H1 (cell line): Measurements from ENCODE around the gene SLC44A5. TPM values are rescaled to one million over a fixed set of nuclear protein-coding genes. Genes with fewer than 3 reads are reported as not detected.

Source experiments
- CTCF ChIA-PET: fragments of 300-600 bp; sonication (Branson Sonifier 250); formaldehyde crosslinking; loops from one replicate; lab custom pipeline; 2021; ENCODE audit not compliant: partially characterized antibody; lab: Charles Lee
- POLR2A ChIA-PET: fragments of 300-600 bp; sonication (Branson Sonifier 250); formaldehyde crosslinking; loops from one replicate; lab custom pipeline; 2021; ENCODE audit warnings: inconsistent platforms; ENCODE audit not compliant: partially characterized antibody; lab: Charles Lee
- DNase-seq, 2 experiments: peaks; one replicate each; pipeline versions ENCODE4 v3.0.0 to v3.0.0-alpha.2; 2010 to 2022; ENCODE audit warnings: low spot score in 2 of 2, low read depth in 1 of 2, mixed read lengths in 1 of 2
- FAIRE-seq: peaks from 2 replicates; lab custom pipeline; 2011; peaks lifted over from hg19 to GRCh38; lab: Jason Lieb, UNC
- H2AFZ ChIP-seq: 2 replicates; pipeline ENCODE4 v1.8.1; 2012; ENCODE audit warnings: low read length, inconsistent platforms
- H2AK5ac ChIP-seq: 2 replicates; pipeline ENCODE4 v1.6.1; 2013; ENCODE audit warnings: low read depth, low read length
- H2BK120ac ChIP-seq: replicated peaks from 2 replicates; pipeline ENCODE3; 2013; ENCODE audit warnings: low read depth, low read length, inconsistent platforms
- H2BK12ac ChIP-seq: 2 replicates; pipeline ENCODE4 v1.6.1; 2013; ENCODE audit warnings: low read depth, low read length
- H2BK15ac ChIP-seq: 2 replicates; pipeline ENCODE4 v1.6.1; 2013; ENCODE audit warnings: low read length
- H2BK20ac ChIP-seq: 2 replicates; pipeline ENCODE4 v1.6.1; 2013; ENCODE audit warnings: low read length
- H2BK5ac ChIP-seq: 2 replicates; pipeline ENCODE4 v1.6.1; 2013; ENCODE audit warnings: low read depth, low read length
- H3K14ac ChIP-seq: 2 replicates; pipeline ENCODE4 v1.6.1; 2013; ENCODE audit warnings: inconsistent platforms; ENCODE audit not compliant: insufficient read length
- H3K18ac ChIP-seq: 2 replicates; pipeline ENCODE4 v1.6.1; 2013; ENCODE audit warnings: low read length; ENCODE audit errors: extremely low read depth
- H3K23ac ChIP-seq: 2 replicates; pipeline ENCODE4 v1.6.1; 2013; ENCODE audit warnings: inconsistent platforms; ENCODE audit not compliant: insufficient read length
- H3K23me2 ChIP-seq: 2 replicates; pipeline ENCODE4 v1.6.1; 2013; ENCODE audit warnings: low read depth, low read length
- H3K27ac ChIP-seq: 2 replicates; pipeline ENCODE4 v1.6.1; 2011; ENCODE audit warnings: low read depth, low read length, inconsistent platforms
- H3K27me3 ChIP-seq, 4 experiments: replicated peaks in 1 of 4; 1 replicate in 1 of 4; 2 replicates in 3 of 4; pipeline versions ENCODE4 v1.6.1 to v1.8.1; 2011 to 2013; ENCODE audit warnings: low read length in 3 of 4, mild to moderate bottlenecking in 3 of 4, inconsistent platforms in 2 of 4, mixed read lengths in 2 of 4, moderate library complexity in 1 of 4; ENCODE audit not compliant: control insufficient read depth in 3 of 4, insufficient read depth in 3 of 4; ENCODE audit errors: extremely low read depth in 1 of 4
- H3K36me3 ChIP-seq, 4 experiments: 2 replicates each; pipeline versions ENCODE4 v1.6.1 to v1.8.1; 2011 to 2013; ENCODE audit warnings: mild to moderate bottlenecking in 4 of 4, low read length in 3 of 4, moderate library complexity in 2 of 4, control low read depth in 1 of 4, inconsistent platforms in 1 of 4; ENCODE audit not compliant: insufficient read depth in 4 of 4, control insufficient read depth in 2 of 4
- H3K4ac ChIP-seq: replicated peaks from 2 replicates; pipeline ENCODE3; 2013; ENCODE audit warnings: low read length, low read depth, mixed read lengths, inconsistent platforms; ENCODE audit not compliant: insufficient read length
- H3K4me1 ChIP-seq, 4 experiments: replicated peaks in 1 of 4; 1 replicate in 1 of 4; 2 replicates in 3 of 4; pipeline versions ENCODE4 v1.6.1 to v1.8.1; 2011 to 2013; ENCODE audit warnings: low read length in 3 of 4, inconsistent platforms in 2 of 4, mixed read lengths in 1 of 4; ENCODE audit not compliant: insufficient read depth in 4 of 4, control insufficient read depth in 3 of 4
- H3K4me2 ChIP-seq, 2 experiments: 2 replicates each; pipeline versions ENCODE4 v1.6.1 to v1.8.1; 2011 to 2013; ENCODE audit warnings: low read depth in 2 of 2, low read length in 2 of 2, control low read depth in 1 of 2, inconsistent platforms in 1 of 2, mild to moderate bottlenecking in 1 of 2; ENCODE audit not compliant: insufficient read depth in 1 of 2
- H3K4me3 ChIP-seq, 4 experiments: fragments of 200-600, 300-600 bp in 1 of 4; sonication (generic), shearing (Covaris generic), sonication (Bioruptor Twin) in 1 of 4; 2 replicates each; pipeline versions ENCODE4 v1.5.1 to v1.8.1; 2011 to 2016; ENCODE audit warnings: low read length in 4 of 4, low read depth in 3 of 4, control low read depth in 2 of 4, inconsistent platforms in 2 of 4, mild to moderate bottlenecking in 2 of 4, mixed read lengths in 1 of 4, moderate library complexity in 1 of 4; ENCODE audit not compliant: insufficient read depth in 2 of 4; ENCODE audit errors: extremely low read depth in 1 of 4
- H3K56ac ChIP-seq: replicated peaks from 2 replicates; pipeline ENCODE3; 2013; ENCODE audit warnings: low read depth, mild to moderate bottlenecking, mixed read lengths, low read length, inconsistent platforms; ENCODE audit not compliant: insufficient read length
- H3K79me1 ChIP-seq: 2 replicates; pipeline ENCODE4 v1.6.1; 2013; ENCODE audit warnings: low read depth, low read length, control low read depth
- H3K79me2 ChIP-seq, 2 experiments: 2 replicates each; pipeline versions ENCODE4 v1.6.1 to v1.8.1; 2012 to 2013; ENCODE audit warnings: low read length in 2 of 2, mild to moderate bottlenecking in 2 of 2, inconsistent platforms in 1 of 2; ENCODE audit not compliant: insufficient read depth in 2 of 2, control insufficient read depth in 1 of 2
- H3K9ac ChIP-seq, 4 experiments: replicated peaks in 1 of 4; 1 replicate in 1 of 4; 2 replicates in 3 of 4; pipeline versions ENCODE4 v1.6.1 to v1.8.1; 2011 to 2013; ENCODE audit warnings: low read depth in 3 of 4, low read length in 3 of 4, control low read depth in 2 of 4, mild to moderate bottlenecking in 2 of 4, moderate library complexity in 2 of 4, inconsistent platforms in 1 of 4; ENCODE audit errors: extremely low read depth in 1 of 4
- H3K9me3 ChIP-seq, 2 experiments: 2 replicates each; pipeline versions ENCODE4 v1.6.1 to v1.8.1; 2012 to 2013; ENCODE audit warnings: mild to moderate bottlenecking in 2 of 2, moderate library complexity in 2 of 2, control low read depth in 1 of 2, inconsistent platforms in 1 of 2, low read depth in 1 of 2, low read length in 1 of 2, mixed read lengths in 1 of 2; ENCODE audit not compliant: insufficient read depth in 2 of 2
- H4K20me1 ChIP-seq, 2 experiments: replicated peaks in 1 of 2; 2 replicates each; pipeline versions ENCODE3 to v1.8.1; 2011 to 2013; ENCODE audit warnings: inconsistent platforms in 2 of 2, low read length in 2 of 2, mild to moderate bottlenecking in 1 of 2; ENCODE audit not compliant: insufficient read depth in 2 of 2, control insufficient read depth in 1 of 2
- H4K5ac ChIP-seq: 2 replicates; pipeline ENCODE4 v1.6.1; 2013; ENCODE audit warnings: low read length, low read depth, mixed read lengths, inconsistent platforms; ENCODE audit not compliant: insufficient read length
- H4K8ac ChIP-seq: 2 replicates; pipeline ENCODE4 v1.8.0; 2013; ENCODE audit warnings: mild to moderate bottlenecking, moderate library complexity, low read length, inconsistent platforms; ENCODE audit not compliant: insufficient read depth; ENCODE audit errors: extremely low read depth
- H4K91ac ChIP-seq: replicated peaks from 2 replicates; pipeline ENCODE3; 2013; ENCODE audit warnings: low read length, mixed read lengths, inconsistent platforms; ENCODE audit not compliant: insufficient read length
- CEBPB ChIP-seq: IDR thresholded peaks from 2 replicates; pipeline ENCODE4 v1.6.1; 2012; ENCODE audit warnings: low read depth, low read length
- CTBP2 ChIP-seq: IDR thresholded peaks from 2 replicates; pipeline ENCODE4 v1.7.0; 2011; ENCODE audit warnings: borderline replicate concordance, mild to moderate bottlenecking, moderate library complexity, mixed read lengths, low read length; ENCODE audit not compliant: insufficient read depth, insufficient read length
- EZH2 ChIP-seq: fragments of 200-600 bp; sonication (generic); IDR thresholded peaks from 2 replicates; pipeline ENCODE4 v1.7.1; 2012; ENCODE audit warnings: low read depth, mild to moderate bottlenecking, moderate library complexity, low read length, inconsistent platforms; ENCODE audit not compliant: severe bottlenecking
- GABPA ChIP-seq: IDR thresholded peaks from 2 replicates; pipeline ENCODE4 v1.6.1; 2011; ENCODE audit warnings: mild to moderate bottlenecking, low read length, moderate library complexity, borderline replicate concordance; ENCODE audit not compliant: insufficient read depth
- KDM4A ChIP-seq: IDR thresholded peaks from one replicate; pipeline ENCODE4 v1.7.1; 2012; ENCODE audit warnings: low read depth, mild to moderate bottlenecking, moderate library complexity, low read length, inconsistent platforms; ENCODE audit not compliant: severe bottlenecking
- NRF1 ChIP-seq: IDR thresholded peaks from 2 replicates; pipeline ENCODE4 v1.6.1; 2011; ENCODE audit warnings: mild to moderate bottlenecking, low read depth, low read length, improper control_type of control experiment
- TCF12 ChIP-seq: IDR thresholded peaks from 2 replicates; pipeline ENCODE4 v1.6.1; 2011; ENCODE audit warnings: low read depth, mild to moderate bottlenecking, low read length
- WGBS, 2 experiments: shearing (Covaris generic) in 1 of 2; methylation state at CpG; one replicate each; pipeline versions ENCODE4 v1.1.6 to v1.1.7; 2013 to 2015; ENCODE audit warnings: low lambda C conversion rate in 2 of 2, mixed read lengths in 2 of 2, inconsistent platforms in 1 of 2, low coverage in 1 of 2, missing lambda C conversion rate in 1 of 2; ENCODE audit not compliant: insufficient replicate concordance in 2 of 2, insufficient coverage in 1 of 2, insufficient read length in 1 of 2; ENCODE audit errors: extremely low coverage in 1 of 2, missing lambda C conversion rate in 1 of 2; 5-methylcytosine and 5-hydroxymethylcytosine counted together
- polyA plus RNA-seq, 7 experiments: library from polyadenylated mRNA; depleted of rRNA in 3 of 7; stranded (reverse) in 5 of 7; unstranded in 2 of 7; fragments of >200 nt in 5 of 7; fragments of 200-250 nt in 2 of 7; gene quantifications; 1 replicate in 5 of 7; 2 replicates in 1 of 7; 4 replicates in 1 of 7; pipeline versions ENCODE4 v1.2.1 to v1.2.3, GENCODE V29; 2011 to 2013; ENCODE audit warnings: missing spikeins in 2 of 7, mixed read lengths in 2 of 7
- total RNA-seq: library from RNA; stranded (reverse); fragmentation: NEBNext Ultra II Directional; extraction: Animal tissue kit (Norgen Biotek cat#: 25700); gene quantifications from 2 replicates; pipeline ENCODE4 v1.2.1, GENCODE V29; 2021

Gene SLC44A5
- total and polyA plus RNA-seq, 2 of the 8 experiments (the other 6 are each of a cell fraction or from before 2014, with no cell fraction given): 1.8 to 3.3 TPM

- ChIA-PET POLR2A (no interaction called here), CTCF (interaction anchor here (0.6 to 5.5 kb wide), 41 partner anchors 9 to 469 kb away, joined by 3 to 92 read pairs (median 3); partner anchors contain the start of gene LHX8)
- DNase-seq (no peak), FAIRE-seq (no peak)
- peaks cover 0 to 3% (median 0%) of the 10 kb centered on the region in 4 experiments; a peak in 1 of 7 replicates for H3K4me1 ChIP-seq
- no peaks in the 10 kb centered on the region for H3K9me3 ChIP-seq
- no peak overlapping the region for H4K8ac ChIP-seq
- H2AFZ ChIP-seq: no peak overlapping the region
- no peak overlapping the region for H3K14ac ChIP-seq
- H3K27me3 ChIP-seq: no peaks in the 10 kb centered on the region
- H3K79me1 ChIP-seq: no peaks in the 10 kb centered on the region
- no peak overlapping the region for H3K56ac ChIP-seq
- H2AK5ac ChIP-seq: no peak overlapping the region
- H3K18ac ChIP-seq: no peak overlapping the region
- H2BK12ac ChIP-seq: no peak overlapping the region
- H3K79me2 ChIP-seq: no peaks in the 10 kb centered on the region
- H3K9ac ChIP-seq: no peak overlapping the region
- no peak overlapping the region for H2BK120ac ChIP-seq
- H3K4ac ChIP-seq: no peak overlapping the region
- 92% methylated on average over 4 of the region's 4 CpGs; no CpG with 5 or more reads in 1 of the 2 experiments for WGBS, 2 experiments
- H2BK20ac ChIP-seq: no peak overlapping the region
- no peak overlapping the region for H2BK15ac ChIP-seq
- no peak overlapping the region for H4K5ac ChIP-seq
- H3K27ac ChIP-seq: no peak overlapping the region
- no peaks in the 10 kb centered on the region for H4K20me1 ChIP-seq
- H3K4me3 ChIP-seq: no peak overlapping the region
- no peak overlapping the region for H4K91ac ChIP-seq
- no peak for TF ChIP-seq CEBPB
- TF ChIP-seq CTBP2: no peak
- no peak for TF ChIP-seq EZH2
- no peak for TF ChIP-seq KDM4A
- no peak for TF ChIP-seq GABPA
- no peak for TF ChIP-seq TCF12
- no peak for TF ChIP-seq NRF1
- H3K36me3 ChIP-seq: no peaks in the 10 kb centered on the region
- H3K23me2 ChIP-seq: no peaks in the 10 kb centered on the region
- no peak overlapping the region for H2BK5ac ChIP-seq
- H3K23ac ChIP-seq: no peak overlapping the region
- H3K4me2 ChIP-seq: no peak overlapping the region
These were observed 408.2 kb downstream of the SLC44A5 start for GRCh38 chr1:75202751-75203150.
